ENCODE data around the gene PTPRT.

PTPRT gene

DNA sequence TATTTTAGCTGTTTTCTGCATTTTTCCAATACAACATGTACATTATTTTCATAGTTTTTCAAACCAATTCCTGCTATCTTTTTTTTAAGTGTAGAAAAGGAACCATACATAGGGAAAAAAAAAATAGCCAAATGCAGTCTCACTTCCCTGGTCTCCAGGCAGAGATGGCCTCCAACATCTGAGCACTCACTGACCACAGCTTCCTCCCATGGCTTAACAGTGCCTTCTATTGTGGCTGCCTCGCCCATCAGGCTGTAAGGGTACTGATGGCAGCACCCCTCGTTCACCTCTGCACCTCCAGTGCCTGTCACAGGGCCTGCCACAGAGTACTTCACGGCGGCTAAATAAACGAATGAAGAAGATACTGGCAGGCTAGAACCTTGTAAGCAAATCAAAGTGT is 591.1 kb downstream of the PTPRT start:
- Mint-ChIP-seq H3K27ac (no peak overlapping the region), H3K4me3 (no peak overlapping the region), H3K27me3 (no peaks in the 10 kb centered on the region), H3K36me3 (ENCODE audit: low read depth) (no peaks in the 10 kb centered on the region), H3K9me3 (no peaks in the 10 kb centered on the region), H3K4me1 (ENCODE audit: low read depth) (peaks cover 35% of the 10 kb centered on the region)
- intact Hi-C loops (cut with micrococcal nuclease), result no loop called here

DNA sequence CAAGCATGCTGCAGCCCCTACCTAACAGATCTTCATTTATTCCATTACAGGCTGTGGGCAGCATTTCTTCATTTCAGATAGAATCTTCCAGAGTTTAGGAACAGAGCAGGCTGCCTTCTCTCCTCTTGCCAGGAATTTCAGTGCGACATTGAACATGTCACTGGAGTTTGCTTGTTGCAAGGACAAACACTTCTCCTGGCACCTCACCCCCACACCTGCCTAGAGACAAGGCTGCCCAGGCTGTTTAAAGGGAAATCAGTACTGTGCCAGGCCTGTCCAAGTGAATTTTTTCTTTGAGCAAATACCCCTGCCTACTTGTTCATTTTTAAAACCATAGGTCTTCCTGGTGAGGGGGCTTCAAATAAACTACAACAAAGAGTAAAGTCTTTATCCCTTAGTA is 594.1 kb downstream of the PTPRT start:
- Mint-ChIP-seq H3K4me1 (ENCODE audit: low read depth) (peaks cover 23% of the 10 kb centered on the region), H3K9me3 (no peaks in the 10 kb centered on the region), H3K4me3 (no peak overlapping the region), H3K27ac (no peak overlapping the region), H3K27me3 (no peaks in the 10 kb centered on the region), H3K36me3 (ENCODE audit: low read depth) (no peaks in the 10 kb centered on the region)
- intact Hi-C loops (cut with micrococcal nuclease), result no loop called here

DNA sequence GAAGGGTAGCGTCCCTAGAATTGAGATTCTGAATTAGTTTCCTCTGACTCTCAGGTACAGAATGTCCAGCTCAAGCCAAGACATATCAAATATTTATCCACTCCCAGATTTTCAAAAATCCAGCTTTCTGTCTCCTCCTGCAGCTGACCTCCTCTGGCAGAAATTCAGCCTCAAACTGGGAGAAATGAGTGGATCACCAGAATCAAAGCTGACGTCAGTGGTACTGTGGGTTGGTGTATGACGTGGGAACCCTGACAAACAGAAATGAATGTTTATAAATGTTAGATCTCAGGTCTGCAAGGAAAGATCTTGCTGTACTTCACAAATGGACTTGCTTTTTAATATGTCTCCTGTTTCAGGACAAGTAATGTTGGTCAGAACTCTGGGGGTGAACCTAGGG is 595.0 kb downstream of the PTPRT start:
- Mint-ChIP-seq H3K4me1 (ENCODE audit: low read depth) (peaks cover 21% of the 10 kb centered on the region), H3K4me3 (no peak overlapping the region), H3K27ac (no peak overlapping the region), H3K36me3 (ENCODE audit: low read depth) (no peaks in the 10 kb centered on the region), H3K27me3 (no peaks in the 10 kb centered on the region), H3K9me3 (no peaks in the 10 kb centered on the region)
- intact Hi-C loops (cut with micrococcal nuclease), result no loop called here

DNA sequence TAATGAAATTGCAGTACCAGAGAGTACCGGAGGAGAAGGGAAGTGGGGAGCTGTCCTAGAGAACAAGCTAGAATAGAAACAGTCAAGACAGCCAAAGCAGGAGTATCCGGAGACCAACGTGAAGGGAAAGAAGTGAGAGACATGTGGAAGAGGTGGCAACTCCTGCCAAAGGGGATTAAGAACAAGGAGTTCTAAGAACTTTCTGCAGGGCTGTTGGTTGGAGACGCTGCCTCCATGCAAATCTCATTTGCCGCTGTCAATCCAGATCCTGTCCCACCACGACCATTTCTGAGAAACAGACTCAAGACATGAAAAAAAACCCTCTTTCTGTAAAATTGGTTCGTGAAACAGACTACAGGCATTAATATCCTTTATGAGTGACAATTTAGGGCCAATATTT is 595.7 kb downstream of the PTPRT start:
- Mint-ChIP-seq H3K36me3 (ENCODE audit: low read depth) (no peaks in the 10 kb centered on the region), H3K9me3 (no peaks in the 10 kb centered on the region), H3K27me3 (no peaks in the 10 kb centered on the region), H3K4me1 (ENCODE audit: low read depth) (peaks cover 14% of the 10 kb centered on the region), H3K4me3 (no peak overlapping the region), H3K27ac (no peak overlapping the region)
- intact Hi-C loops (cut with micrococcal nuclease), result no loop called here

DNA sequence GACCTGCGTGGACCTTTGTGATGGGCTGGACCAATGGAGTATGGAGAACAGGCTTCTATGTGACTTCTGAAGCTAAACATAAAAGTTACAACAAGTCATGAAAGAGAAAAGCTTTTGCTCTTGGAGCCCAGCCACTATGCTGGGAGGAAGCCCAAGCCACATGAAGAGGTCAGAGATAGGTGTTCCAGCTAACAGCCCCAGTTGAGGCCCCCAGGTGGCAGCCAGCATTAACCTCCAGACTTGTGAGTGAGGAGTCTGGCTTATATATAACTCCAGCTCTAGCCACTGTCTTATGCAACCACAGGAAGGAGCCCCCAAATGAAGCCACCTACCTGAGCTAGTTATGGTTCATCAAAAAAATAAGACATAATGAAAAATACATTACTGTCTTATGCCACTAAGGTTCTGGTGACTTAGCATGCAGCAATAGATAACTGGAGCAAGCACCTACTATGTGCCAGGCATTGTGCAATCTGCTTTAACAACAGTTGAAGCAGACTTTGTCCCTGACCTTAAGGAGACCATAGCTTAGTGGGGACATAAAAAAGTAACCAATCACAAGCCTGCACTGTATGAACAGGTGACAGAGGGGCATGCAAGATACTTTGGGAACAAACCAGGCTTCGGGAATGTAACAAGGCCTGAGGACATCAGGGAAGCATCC is 599.6 kb downstream of the PTPRT start:
- intact Hi-C loops (cut with micrococcal nuclease), result no loop called here
- Mint-ChIP-seq H3K9me3 (no peaks in the 10 kb centered on the region), H3K27ac (no peak overlapping the region), H3K4me3 (no peak overlapping the region), H3K4me1 (ENCODE audit: low read depth) (no peaks in the 10 kb centered on the region), H3K27me3 (no peaks in the 10 kb centered on the region), H3K36me3 (ENCODE audit: low read depth) (no peaks in the 10 kb centered on the region)

DNA sequence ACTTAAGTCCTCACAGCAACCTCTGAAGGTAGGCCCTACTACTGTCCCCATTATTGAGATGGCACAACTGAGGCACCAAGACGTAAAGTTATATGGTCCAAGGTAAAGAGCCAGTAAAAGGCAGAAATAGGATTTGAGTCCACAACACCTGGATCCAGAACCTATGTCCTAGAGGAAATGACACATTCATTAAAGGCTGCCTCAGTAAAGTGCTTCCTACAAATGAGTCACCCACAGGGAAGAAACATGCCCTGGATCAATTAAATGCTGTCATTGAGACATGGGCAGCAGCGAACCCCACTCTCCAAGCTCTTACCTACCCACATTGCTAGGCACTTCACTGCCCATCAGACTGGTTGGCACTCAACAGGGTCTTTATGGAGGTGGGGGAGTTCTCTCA is 600.9 kb downstream of the PTPRT start:
- H3K27me3 Mint-ChIP-seq, result no peaks in the 10 kb centered on the region
- H3K4me3 Mint-ChIP-seq, result no peak overlapping the region
- H3K27ac Mint-ChIP-seq, result no peak overlapping the region
- intact Hi-C loops (cut with micrococcal nuclease), result no loop called here
- H3K4me1 Mint-ChIP-seq (ENCODE audit: low read depth), result no peaks in the 10 kb centered on the region
- H3K36me3 Mint-ChIP-seq (ENCODE audit: low read depth), result no peaks in the 10 kb centered on the region
- no peaks in the 10 kb centered on the region for H3K9me3 Mint-ChIP-seq

DNA sequence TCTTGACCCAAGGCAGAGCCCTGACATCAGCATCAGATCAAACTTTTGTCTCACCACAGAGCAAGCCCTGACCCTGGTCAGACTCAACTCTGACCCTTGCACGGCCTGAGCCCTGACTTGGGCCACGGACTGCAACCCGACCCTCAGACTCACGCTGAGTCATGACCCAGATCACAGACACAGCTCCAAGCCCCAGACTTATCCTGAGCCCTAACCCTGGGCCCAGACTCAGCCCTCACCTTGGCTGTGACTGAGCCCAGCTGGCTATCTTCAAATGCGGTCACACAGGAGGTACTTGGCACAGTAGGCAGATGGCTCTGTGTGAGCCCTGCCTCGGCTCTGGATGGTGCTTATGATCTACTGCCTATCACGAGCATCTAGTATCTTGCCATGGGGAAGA is 602.3 kb downstream of the PTPRT start:
- intact Hi-C loops (cut with micrococcal nuclease), result no loop called here
- H3K27me3 Mint-ChIP-seq, result no peaks in the 10 kb centered on the region
- no peak overlapping the region for H3K27ac Mint-ChIP-seq
- H3K4me3 Mint-ChIP-seq, result no peak overlapping the region
- H3K4me1 Mint-ChIP-seq (ENCODE audit: low read depth), result no peaks in the 10 kb centered on the region
- no peaks in the 10 kb centered on the region for H3K9me3 Mint-ChIP-seq
- H3K36me3 Mint-ChIP-seq (ENCODE audit: low read depth), result no peaks in the 10 kb centered on the region

DNA sequence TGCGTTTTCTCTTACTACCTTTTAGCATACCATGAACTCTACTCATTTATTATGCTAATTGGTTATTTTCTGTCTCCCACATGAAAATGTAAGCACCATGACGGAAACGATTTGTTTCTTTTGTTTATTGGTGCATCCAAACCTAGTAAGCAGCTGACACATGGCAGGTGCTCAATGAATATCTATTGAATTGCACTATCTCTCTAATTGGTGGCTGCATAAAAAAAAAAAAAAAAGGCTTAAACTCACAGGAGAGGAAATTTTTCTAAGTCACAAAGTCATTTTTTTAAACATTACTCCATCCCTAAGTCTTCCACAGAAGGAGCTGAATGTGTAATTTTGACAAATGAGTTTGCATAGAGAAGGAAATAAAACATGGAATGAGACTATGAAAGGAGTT is 608.4 kb downstream of the PTPRT start:
- Mint-ChIP-seq H3K9me3 (peaks cover 11% of the 10 kb centered on the region), H3K27ac (no peak overlapping the region), H3K27me3 (no peaks in the 10 kb centered on the region), H3K4me1 (ENCODE audit: low read depth) (no peaks in the 10 kb centered on the region), H3K36me3 (ENCODE audit: low read depth) (no peaks in the 10 kb centered on the region), H3K4me3 (no peak overlapping the region)
- intact Hi-C loops (cut with micrococcal nuclease), result no loop called here

DNA sequence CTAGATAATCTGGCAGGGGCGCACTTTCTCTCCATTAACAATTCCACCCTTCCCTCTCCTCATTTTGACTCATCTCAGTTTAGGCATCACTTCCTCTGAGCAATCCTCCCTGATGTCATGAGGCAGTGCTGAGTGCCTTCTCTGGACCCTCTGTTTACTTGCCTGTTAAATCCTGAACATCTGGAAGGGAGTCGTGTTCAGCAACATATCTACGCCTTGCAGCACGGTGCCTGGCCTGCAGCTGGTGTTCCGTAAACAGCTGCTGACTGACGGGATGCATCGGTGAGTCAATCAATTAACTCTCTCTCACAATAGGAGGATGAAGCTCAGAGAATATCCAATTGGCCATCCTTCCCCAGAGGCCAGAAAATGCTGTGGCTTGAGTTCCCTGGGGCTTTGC is 613.5 kb downstream of the PTPRT start:
- intact Hi-C loops (cut with micrococcal nuclease), result no loop called here
- H3K27me3 Mint-ChIP-seq, result no peaks in the 10 kb centered on the region
- no peaks in the 10 kb centered on the region for H3K36me3 Mint-ChIP-seq (ENCODE audit: low read depth)
- H3K4me3 Mint-ChIP-seq, result no peak overlapping the region
- peaks cover 14% of the 10 kb centered on the region for H3K9me3 Mint-ChIP-seq
- no peak overlapping the region for H3K27ac Mint-ChIP-seq
- H3K4me1 Mint-ChIP-seq (ENCODE audit: low read depth), result no peaks in the 10 kb centered on the region

DNA sequence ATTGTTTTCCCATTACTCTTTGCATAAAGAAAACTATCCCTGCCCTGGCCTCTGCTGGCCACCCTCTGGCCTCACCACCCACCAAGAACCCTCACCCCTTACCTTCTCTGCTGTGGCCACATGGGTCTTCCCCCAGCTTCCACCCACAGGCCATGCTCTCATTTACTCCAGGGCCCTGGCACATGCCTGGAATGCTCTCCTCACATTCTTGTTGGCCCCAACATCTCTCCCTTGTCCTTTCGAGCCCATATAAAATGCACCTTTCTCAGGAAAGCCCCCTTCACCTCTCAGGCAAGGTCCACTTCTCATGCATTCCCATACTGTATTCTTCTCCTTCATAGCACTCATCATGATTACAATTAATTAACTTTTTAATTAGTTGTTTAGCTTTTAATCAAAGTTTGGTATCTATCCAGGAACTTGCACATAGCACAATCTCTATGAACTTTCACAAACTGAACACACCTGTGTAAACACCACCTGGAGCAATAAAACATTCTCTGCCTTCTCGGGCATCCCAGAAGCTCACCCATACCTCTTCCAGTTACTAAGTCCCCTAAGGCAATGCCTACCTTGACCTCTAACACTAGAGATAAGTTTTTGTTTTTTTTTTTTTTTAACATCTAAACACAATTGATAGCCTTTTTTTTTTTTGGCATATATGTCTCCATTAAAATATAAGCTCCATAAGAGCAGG is 617.2 kb downstream of the PTPRT start:
- H3K27ac Mint-ChIP-seq, result no peak overlapping the region
- no peaks in the 10 kb centered on the region for H3K36me3 Mint-ChIP-seq (ENCODE audit: low read depth)
- H3K9me3 Mint-ChIP-seq, result peaks cover 9% of the 10 kb centered on the region
- H3K27me3 Mint-ChIP-seq, result no peaks in the 10 kb centered on the region
- intact Hi-C loops (cut with micrococcal nuclease), result no loop called here
- H3K4me1 Mint-ChIP-seq (ENCODE audit: low read depth), result no peaks in the 10 kb centered on the region
- H3K4me3 Mint-ChIP-seq, result no peak overlapping the region

DNA sequence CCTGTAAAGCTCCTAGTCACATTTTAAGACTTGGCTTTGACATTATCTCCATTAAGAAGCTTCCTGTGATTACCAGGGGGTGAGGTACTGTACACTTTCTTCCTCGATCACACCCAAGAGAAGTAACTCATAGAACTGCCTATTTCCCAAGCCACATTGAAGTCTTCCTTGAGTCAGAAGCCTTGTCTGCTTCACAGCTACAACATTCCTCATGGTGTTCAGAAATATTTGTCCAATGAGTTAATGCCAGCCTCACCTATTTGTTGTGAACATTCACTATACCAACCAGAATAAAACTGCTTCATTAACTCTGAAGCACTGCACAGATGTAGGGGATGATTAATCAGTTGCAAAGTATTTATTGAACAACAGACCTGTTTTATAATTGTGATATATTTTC is 622.3 kb downstream of the PTPRT start:
- Mint-ChIP-seq H3K27me3 (no peaks in the 10 kb centered on the region), H3K4me3 (no peak overlapping the region), H3K36me3 (ENCODE audit: low read depth) (no peaks in the 10 kb centered on the region), H3K4me1 (ENCODE audit: low read depth) (no peaks in the 10 kb centered on the region), H3K27ac (no peak overlapping the region), H3K9me3 (peaks cover 5% of the 10 kb centered on the region)
- intact Hi-C loops (cut with micrococcal nuclease), result no loop called here

DNA sequence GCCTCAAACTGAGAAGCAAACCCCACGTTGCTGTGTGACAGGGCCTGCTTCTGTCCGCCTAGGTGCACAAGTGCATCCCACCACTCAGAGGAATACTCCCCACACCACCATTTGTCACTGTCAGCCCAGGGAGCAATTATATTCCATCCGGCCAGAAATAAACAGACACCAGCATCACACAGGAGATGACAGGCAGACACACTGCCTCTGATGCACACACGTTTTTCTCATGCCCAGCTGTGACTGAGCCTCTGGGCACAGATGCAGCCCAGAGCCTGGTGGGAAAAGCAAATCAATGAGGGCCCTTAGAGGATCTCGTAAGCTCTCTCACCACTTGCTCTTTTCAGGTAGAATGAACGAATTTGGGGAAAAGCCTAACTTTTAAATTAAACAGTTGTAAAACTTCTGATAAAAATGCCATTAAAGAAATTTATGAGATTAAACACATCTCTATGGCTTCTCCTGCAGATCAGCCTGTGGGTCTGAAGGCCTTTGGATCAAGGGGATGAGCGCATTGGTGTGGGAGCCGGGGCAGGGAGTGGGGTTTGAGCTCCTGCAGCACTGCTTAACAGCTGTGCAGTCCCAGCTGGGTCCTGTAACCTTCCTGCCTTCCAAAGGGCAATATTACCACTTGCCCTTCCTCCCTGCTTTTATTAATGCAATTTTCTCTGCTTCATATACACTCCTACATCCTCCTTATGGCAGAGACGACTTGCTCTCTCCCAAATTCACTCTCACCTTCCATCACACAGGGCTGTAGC is 624.3 kb downstream of the PTPRT start:
- H3K4me1 Mint-ChIP-seq (ENCODE audit: low read depth), result no peaks in the 10 kb centered on the region
- H3K36me3 Mint-ChIP-seq (ENCODE audit: low read depth), result no peaks in the 10 kb centered on the region
- H3K27me3 Mint-ChIP-seq, result peaks cover 3% of the 10 kb centered on the region
- intact Hi-C loops (cut with micrococcal nuclease), result no loop called here
- H3K9me3 Mint-ChIP-seq, result no peaks in the 10 kb centered on the region
- H3K27ac Mint-ChIP-seq, result no peak overlapping the region
- no peak overlapping the region for H3K4me3 Mint-ChIP-seq

DNA sequence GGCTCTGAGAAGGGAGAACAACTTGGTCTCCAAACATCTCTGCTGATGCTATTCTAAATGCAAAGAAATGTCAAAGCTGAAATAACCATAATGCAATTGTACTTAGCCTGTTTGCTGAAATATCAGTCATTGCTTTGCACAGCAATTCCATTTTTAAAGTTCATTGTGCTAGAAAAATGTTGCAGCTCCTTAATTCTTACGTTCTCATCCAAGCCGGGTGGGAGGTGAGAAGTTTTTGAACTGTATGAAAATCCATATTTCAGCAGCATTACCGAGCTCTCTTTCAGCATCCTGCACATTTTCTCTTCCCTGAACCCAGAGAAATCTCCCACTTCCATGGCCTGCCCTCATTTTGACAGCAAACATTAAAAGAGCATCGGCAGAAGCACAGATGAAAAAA is 630.0 kb downstream of the PTPRT start:
- Mint-ChIP-seq H3K36me3 (ENCODE audit: low read depth) (no peaks in the 10 kb centered on the region), H3K4me3 (no peak overlapping the region), H3K9me3 (no peaks in the 10 kb centered on the region), H3K27ac (no peak overlapping the region), H3K4me1 (ENCODE audit: low read depth) (no peaks in the 10 kb centered on the region), H3K27me3 (peaks cover 3% of the 10 kb centered on the region)
- intact Hi-C loops (cut with micrococcal nuclease), result no loop called here

DNA sequence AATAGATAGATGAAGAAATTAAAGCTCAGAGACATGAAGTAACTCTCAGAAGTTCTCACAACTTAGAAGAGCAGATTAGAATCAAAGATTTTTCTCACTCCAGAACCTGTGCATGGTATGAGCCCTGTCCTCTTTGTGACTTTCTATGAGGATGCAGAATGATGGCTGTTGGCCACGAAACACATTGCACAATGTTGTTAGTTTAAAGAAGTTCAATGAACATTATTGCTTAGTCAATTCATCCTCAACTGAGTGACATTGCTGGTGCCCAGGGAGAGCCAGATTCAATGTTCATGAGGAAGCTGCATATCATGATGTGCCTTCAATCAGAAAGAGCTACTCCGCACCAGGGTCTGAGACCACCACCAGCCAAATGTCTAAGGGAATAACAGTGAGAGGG is 633.1 kb downstream of the PTPRT start:
- Mint-ChIP-seq H3K9me3 (no peaks in the 10 kb centered on the region), H3K27ac (no peak overlapping the region), H3K36me3 (ENCODE audit: low read depth) (no peaks in the 10 kb centered on the region), H3K4me1 (ENCODE audit: low read depth) (no peaks in the 10 kb centered on the region), H3K4me3 (no peak overlapping the region), H3K27me3 (peaks cover 8% of the 10 kb centered on the region)
- intact Hi-C loops (cut with micrococcal nuclease), result no loop called here

Measured in dendritic cell treated with granulocyte-macrophage colony-stimulating factor and Interleukin-4, amounts not matched to agents 40 ng/mL and 50 ng/mL, for 4 days (primary cell).